Pancreas (tissue), 10 donors: ENCODE results near the gene UPK3A. TPM values are rescaled to one million over a fixed set of nuclear protein-coding genes. Genes with fewer than 3 reads are reported as not detected.

Source experiments
- ATAC-seq, 4 donors: fragments of 200-7000 bp; cut with Tn5 transposase; one replicate each; pipeline versions ENCODE4 v1.8.0 to v1.9.1; 2020; ENCODE audit warnings: mild to moderate bottlenecking in 4 of 4, moderate library complexity in 4 of 4
- DNase-seq, 6 donors: peaks; one replicate each; pipeline ENCODE4 v3.0.0-alpha.2; 2020
- FAIRE-seq: peaks from 2 replicates; lab custom pipeline; 2012; peaks lifted over from hg19 to GRCh38; lab: Jason Lieb, UNC
- H3K27ac ChIP-seq, 4 donors: fragments of 200-600 bp; sonication (generic); 1 replicate in 3 of 4; 2 replicates in 1 of 4; pipeline versions ENCODE4 v1.5.0 to v1.8.0; 2020
- H3K27me3 ChIP-seq, 4 donors: fragments of 200-600 bp; one replicate each; pipeline ENCODE4 v1.8.0; 2021
- H3K36me3 ChIP-seq, 3 donors: fragments of 200-600 bp; sonication (generic) in 1 of 3; one replicate each; pipeline versions ENCODE4 v1.5.0 to v1.8.0; 2020 to 2021
- H3K4me1 ChIP-seq, 3 donors: fragments of 200-600 bp; one replicate each; pipeline ENCODE4 v1.8.0; 2021
- H3K4me3 ChIP-seq, 4 donors: fragments of 200-600 bp; sonication (generic) in 2 of 4; one replicate each; pipeline versions ENCODE4 v1.5.0 to v1.8.0; 2020 to 2021
- H3K9me3 ChIP-seq, 4 donors: fragments of 200-600 bp; one replicate each; pipeline ENCODE4 v1.8.0; 2021
- CTCF ChIP-seq, 4 donors: fragments of 200-600 bp; sonication (generic) in 3 of 4; IDR thresholded peaks; one replicate each; pipeline versions ENCODE4 v1.5.0 to v1.8.0; 2021; ENCODE audit warnings: antibody characterized with exemption in 4 of 4
- WGBS, 2 donors: extraction: QIAGEN DNeasy Blood & Tissue Kit; methylation state at CpG; one replicate each; pipeline ENCODE4 v1.1.7; 2013; 5-methylcytosine and 5-hydroxymethylcytosine counted together
- intact Hi-C, 3 donors: fragments of 100-400 bp; cut with DNase I; formaldehyde crosslinking; loops; one replicate each; pipeline versions ENCODE4 v1.11.1 to v1.14.2; 2022
- polyA plus RNA-seq, 2 donors: library from polyadenylated mRNA; stranded (reverse); fragments of 200-250 nt; gene quantifications; one replicate each; pipeline ENCODE4 v1.2.3, GENCODE V29; 2013
- total RNA-seq, 6 donors: library from RNA; stranded (reverse); fragmentation: NEBNext Ultra II Directional in 4 of 6; extraction: Animal tissue kit (Norgen Biotek cat#: 25700) in 4 of 6; gene quantifications; one replicate each; pipeline versions ENCODE4 v1.2.1 to v1.2.4, GENCODE V29; 2021 to 2023
- donor health status: healthy with polysubstance abuse.
- donor health status: DM: no; HTN: no; CAD: no; lungs with moderate emphysema.
- donor health status: DM: no; HTN: no; CAD: no.
- donor health status: control.
- donor health status: control.
- donor health status: Bipolar disorder and iron deficiency.
- donor health status: DM: yes; HTN: yes; CAD: no.
- donor health status: DM: no; HTN: no; CAD: no.
- donor health status: DM: no; HTN: no; CAD: no.
- donor health status: DM: yes; HTN: yes; CAD: no.

UPK3A gene
- total and polyA plus RNA-seq, 8 donors: 0.21 TPM; not detected in 7

- H3K36me3 ChIP-seq: peaks cover 0 to 22% (median 0%) of the 10 kb centered on the region in 3 donors
- 54 to 61% methylated on average over 5 of the region's 5 CpGs for WGBS, 2 donors
- FAIRE-seq (no peak), ATAC-seq (peak in 3 of 4 donors; percentile 32 to 43 (median 35)), DNase-seq (no peak)
- H3K4me1 ChIP-seq: peaks cover 0 to 14% (median 4%) of the 10 kb centered on the region in 3 donors
- no peak for TF ChIP-seq CTCF (IDR thresholded peaks at IDR 0.05)
- H3K27ac ChIP-seq: peak overlapping the region in 2 of 4 donors; percentile 6 to 34
- no peak overlapping the region for H3K4me3 ChIP-seq
- intact Hi-C loops: no loop called here
- no peaks in the 10 kb centered on the region for H3K27me3 ChIP-seq
- no peaks in the 10 kb centered on the region for H3K9me3 ChIP-seq
Observed at GRCh38 chr22:45319324-45319685, 34.6 kb downstream of the UPK3A start.

GRCh38 chr22:45320357-45320976 lies 35.7 kb downstream of the UPK3A start:
- TF ChIP-seq CTCF (IDR thresholded peaks at IDR 0.05): no peak
- DNase-seq: no peak
- Histone ChIP-seq H3K4me3 (no peak overlapping the region), H3K4me1 (peaks cover 0 to 5% (median 0%) of the 10 kb centered on the region in 3 donors), H3K36me3 (peaks cover 0 to 25% (median 0%) of the 10 kb centered on the region in 3 donors), H3K27me3 (no peaks in the 10 kb centered on the region), H3K9me3 (no peaks in the 10 kb centered on the region), H3K27ac (no peak overlapping the region)
- 88 to 91% methylated on average over 9 of the region's 9 CpGs for WGBS, 2 donors
- ATAC-seq: no peak
- intact Hi-C loops: no loop called here
- no peak for FAIRE-seq

DNA sequence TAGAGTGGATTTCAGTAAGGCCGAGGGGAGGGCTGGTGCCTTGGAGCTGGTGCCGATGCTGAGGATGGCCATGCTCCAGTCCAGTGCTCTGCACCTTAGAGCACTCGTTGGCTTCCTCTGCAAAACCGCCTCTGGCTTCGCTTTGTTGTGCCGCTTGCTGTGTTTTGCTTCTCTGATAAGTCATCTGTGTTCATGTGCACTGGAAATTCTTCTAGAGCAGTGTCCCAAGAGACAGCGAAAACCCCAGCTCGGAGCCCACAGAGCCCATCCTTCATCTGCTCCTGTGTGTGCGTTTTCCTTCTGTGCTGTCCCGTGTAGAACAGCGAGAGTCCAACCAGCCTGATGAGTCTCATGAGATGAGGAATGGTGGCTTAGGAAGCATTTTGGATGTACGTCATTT lies 37.1 kb downstream of the UPK3A start:
- H3K36me3 ChIP-seq: peaks cover 0 to 25% (median 0%) of the 10 kb centered on the region in 3 donors
- H3K4me1 ChIP-seq: peaks cover 0 to 5% (median 0%) of the 10 kb centered on the region in 3 donors
- H3K27ac ChIP-seq: no peak overlapping the region
- H3K4me3 ChIP-seq: no peak overlapping the region
- no peaks in the 10 kb centered on the region for H3K27me3 ChIP-seq
- DNase-seq (no peak), FAIRE-seq (no peak), ATAC-seq (no peak)
- TF ChIP-seq CTCF (IDR thresholded peaks at IDR 0.05): no peak
- 88 to 91% methylated on average over 12 of the region's 12 CpGs for WGBS, 2 donors
- intact Hi-C loops: no loop called here
- no peaks in the 10 kb centered on the region for H3K9me3 ChIP-seq

DNA sequence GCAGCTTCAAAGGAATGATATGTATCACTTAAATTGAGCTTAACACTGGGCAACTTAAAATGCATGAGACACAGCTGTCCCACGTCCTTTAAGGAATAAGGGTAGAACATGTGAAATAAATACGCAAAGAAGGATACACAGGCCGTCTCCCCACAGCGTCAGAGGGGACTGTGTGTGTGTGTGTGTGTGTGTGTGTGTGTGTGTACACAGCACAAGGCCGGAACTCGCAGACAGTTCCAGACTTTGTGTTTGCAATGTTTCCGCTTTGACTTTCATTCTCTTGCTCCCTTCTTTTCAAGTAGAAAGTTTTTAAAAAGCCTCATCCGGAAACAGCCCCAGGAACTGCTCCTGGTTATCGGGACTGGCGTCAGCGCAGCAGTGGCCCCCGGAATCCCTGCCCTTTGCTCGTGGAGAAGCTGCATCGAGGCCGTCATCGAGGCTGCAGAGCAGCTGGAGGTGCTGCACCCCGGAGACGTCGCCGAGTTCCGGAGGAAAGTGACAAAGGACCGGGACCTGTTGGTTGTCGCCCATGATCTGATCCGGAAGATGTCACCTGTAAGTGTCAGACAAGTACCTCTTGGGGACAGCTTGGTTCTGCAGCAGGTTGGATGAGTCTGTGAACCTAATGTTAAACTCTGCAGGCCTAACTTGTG lies 38.2 kb downstream of the UPK3A start:
- DNase-seq (no peak), FAIRE-seq (no peak), ATAC-seq (no peak)
- intact Hi-C loops: no loop called here
- peaks cover 0 to 5% (median 0%) of the 10 kb centered on the region in 3 donors for H3K4me1 ChIP-seq
- no peak for TF ChIP-seq CTCF (IDR thresholded peaks at IDR 0.05)
- H3K27ac ChIP-seq: no peak overlapping the region
- H3K4me3 ChIP-seq: no peak overlapping the region
- whole genome bisulfite sequencing, 2 donors: 83% methylated on average over 24 of the region's 24 CpGs
- no peaks in the 10 kb centered on the region for H3K9me3 ChIP-seq
- no peaks in the 10 kb centered on the region for H3K27me3 ChIP-seq
- peaks cover 0 to 25% (median 0%) of the 10 kb centered on the region in 3 donors for H3K36me3 ChIP-seq

DNA sequence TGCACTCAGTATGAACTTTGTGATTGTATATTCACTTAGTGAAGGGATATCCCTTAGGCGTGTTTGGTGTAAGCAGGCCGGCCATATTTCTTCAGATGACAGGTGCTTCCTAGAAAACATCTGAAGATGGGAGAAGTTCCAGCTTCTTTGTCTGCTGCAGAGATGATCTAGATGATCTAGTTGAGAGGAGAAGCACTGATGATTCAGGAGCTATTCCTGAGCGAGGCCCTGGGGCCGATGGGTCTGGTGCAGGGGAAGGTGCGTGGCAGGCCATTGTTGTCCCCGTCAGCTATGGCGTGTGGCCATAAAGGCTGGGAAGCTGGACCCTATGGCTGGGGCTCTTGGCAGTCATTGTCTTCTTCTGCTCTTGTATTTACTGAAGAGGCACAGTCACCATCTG lies 38.9 kb downstream of the UPK3A start:
- H3K9me3 ChIP-seq: no peaks in the 10 kb centered on the region
- DNase-seq (no peak), ATAC-seq (no peak), FAIRE-seq (no peak)
- peaks cover 0 to 25% (median 0%) of the 10 kb centered on the region in 3 donors for H3K36me3 ChIP-seq
- peaks cover 0 to 3% (median 0%) of the 10 kb centered on the region in 3 donors for H3K4me1 ChIP-seq
- H3K27ac ChIP-seq: no peak overlapping the region
- TF ChIP-seq CTCF (IDR thresholded peaks at IDR 0.05): no peak
- 84 to 91% methylated on average over 7 of the region's 7 CpGs for WGBS, 2 donors
- intact Hi-C loops: no loop called here
- no peak overlapping the region for H3K4me3 ChIP-seq
- H3K27me3 ChIP-seq: no peaks in the 10 kb centered on the region
